GM18909 (cell line): Measurements from ENCODE around the gene COL6A2.

Experiments
- ATAC-seq: cut with Tn5 transposase; IDR thresholded peaks from one replicate; pipeline ENCODE4 v1.9.1; 2021; ENCODE audit warnings: mild to moderate bottlenecking; ENCODE audit not compliant: unreplicated experiment, poor library complexity

The COL6A2 gene

GRCh38 chr21:46110499-46111192, 12.7 kb downstream of the COL6A2 start:
- ATAC-seq = no peak

- ATAC-seq = no peak
Observed at GRCh38 chr21:46111193-46111571, 13.3 kb downstream of the COL6A2 start.

- no peak for ATAC-seq
Observed at GRCh38 chr21:46111857-46112724, 14.2 kb downstream of the COL6A2 start.

GRCh38 chr21:46112725-46113215, 14.9 kb downstream of the COL6A2 start:
- ATAC-seq = no peak

- ATAC-seq = no peak
Observed at GRCh38 chr21:46113497-46114176, 15.7 kb downstream of the COL6A2 start.

- no peak for ATAC-seq
Observed at GRCh38 chr21:46114963-46115362, 17.1 kb downstream of the COL6A2 start.

GRCh38 chr21:46115441-46116188, 17.7 kb downstream of the COL6A2 start:
- no peak for ATAC-seq

- ATAC-seq = no peak
Observed at GRCh38 chr21:46116189-46116775, 18.4 kb downstream of the COL6A2 start.

- ATAC-seq = no peak
Observed at GRCh38 chr21:46116776-46117585, 19.1 kb downstream of the COL6A2 start.

- no peak for ATAC-seq
Observed at GRCh38 chr21:46117586-46118315, 19.8 kb downstream of the COL6A2 start.

GRCh38 chr21:46118316-46119143, 20.6 kb downstream of the COL6A2 start:
- ATAC-seq = no peak

GRCh38 chr21:46119144-46119636, 21.3 kb downstream of the COL6A2 start:
- ATAC-seq = no peak

- ATAC-seq = no peak
Observed at GRCh38 chr21:46119637-46120271, 21.8 kb downstream of the COL6A2 start.

- ATAC-seq = no peak
Observed at GRCh38 chr21:46120301-46121285, 22.7 kb downstream of the COL6A2 start.

- no peak for ATAC-seq
Observed at GRCh38 chr21:46121286-46122221, 23.6 kb downstream of the COL6A2 start.
